Astrocyte (in vitro differentiated cells and primary cell): ENCODE measurements around the gene TTC12. TPM values are rescaled to one million over a fixed set of nuclear protein-coding genes. Genes with fewer than 3 reads are reported as not detected.

Experiments used
- DNase-seq: peaks from one replicate; pipeline ENCODE4 v3.0.0-alpha.2; 2010; ENCODE audit warnings: low read depth
- FAIRE-seq: peaks from 2 replicates; lab custom pipeline; 2011; peaks lifted over from hg19 to GRCh38; lab: Jason Lieb, UNC
- H2AFZ ChIP-seq: 2 replicates; pipeline ENCODE4 v1.6.0; 2012; ENCODE audit warnings: low read depth, low read length, inconsistent platforms
- H3K27ac ChIP-seq: 2 replicates; pipeline ENCODE4 v1.5.1; 2011; ENCODE audit warnings: low read depth, low read length, inconsistent platforms
- H3K27me3 ChIP-seq: 2 replicates; pipeline ENCODE4 v1.6.0; 2011; ENCODE audit warnings: low read length, inconsistent platforms; ENCODE audit not compliant: insufficient read depth
- H3K36me3 ChIP-seq: 2 replicates; pipeline ENCODE4 v1.5.1; 2011; ENCODE audit warnings: low read length, inconsistent platforms; ENCODE audit not compliant: insufficient read depth
- H3K4me1 ChIP-seq: 2 replicates; pipeline ENCODE4 v1.5.1; 2011; ENCODE audit warnings: low read length, inconsistent platforms; ENCODE audit not compliant: insufficient read depth
- H3K4me2 ChIP-seq: 2 replicates; pipeline ENCODE4 v1.6.0; 2012; ENCODE audit warnings: low read length, inconsistent platforms
- H3K4me3 ChIP-seq: 2 replicates; pipeline ENCODE4 v1.5.1; 2011; ENCODE audit warnings: low read depth, mild to moderate bottlenecking, low read length, inconsistent platforms; ENCODE audit not compliant: insufficient read depth
- H3K79me2 ChIP-seq: 2 replicates; pipeline ENCODE4 v1.6.0; 2012; ENCODE audit warnings: mild to moderate bottlenecking, low read length, inconsistent platforms; ENCODE audit not compliant: insufficient read depth
- H3K9ac ChIP-seq: 2 replicates; pipeline ENCODE4 v1.6.0; 2012; ENCODE audit warnings: mild to moderate bottlenecking, low read length, inconsistent platforms
- H3K9me3 ChIP-seq: 2 replicates; pipeline ENCODE4 v1.5.1; 2012; ENCODE audit warnings: low read depth, mild to moderate bottlenecking, low read length, inconsistent platforms; ENCODE audit not compliant: insufficient read depth
- H4K20me1 ChIP-seq: 2 replicates; pipeline ENCODE4 v1.6.0; 2012; ENCODE audit warnings: low read length, inconsistent platforms; ENCODE audit not compliant: insufficient read depth
- H3K27ac Mint-ChIP-seq: one replicate; pipeline ENCODE4 v1.8.0; 2021; ENCODE audit warnings: mild to moderate bottlenecking, mixed read lengths; ENCODE audit not compliant: unreplicated experiment
- H3K27me3 Mint-ChIP-seq: one replicate; pipeline ENCODE4 v1.8.0; 2021; ENCODE audit warnings: low read depth, mixed read lengths; ENCODE audit not compliant: unreplicated experiment
- H3K36me3 Mint-ChIP-seq: one replicate; pipeline ENCODE4 v1.8.0; 2021; ENCODE audit warnings: low read depth, mixed read lengths; ENCODE audit not compliant: unreplicated experiment
- H3K4me1 Mint-ChIP-seq: one replicate; pipeline ENCODE4 v1.8.0; 2021; ENCODE audit warnings: low read depth, mixed read lengths; ENCODE audit not compliant: unreplicated experiment
- H3K4me3 Mint-ChIP-seq: one replicate; pipeline ENCODE4 v1.8.0; 2021; ENCODE audit warnings: mild to moderate bottlenecking, moderate library complexity, mixed read lengths; ENCODE audit not compliant: unreplicated experiment
- H3K9me3 Mint-ChIP-seq: one replicate; pipeline ENCODE4 v1.8.0; 2021; ENCODE audit warnings: mild to moderate bottlenecking, mixed read lengths; ENCODE audit not compliant: unreplicated experiment
- EZH2 ChIP-seq: IDR thresholded peaks from 2 replicates; pipeline ENCODE4 v1.6.1; 2012; ENCODE audit warnings: mild to moderate bottlenecking, low read length, inconsistent platforms; ENCODE audit not compliant: insufficient read depth
- total RNA-seq: library from RNA; stranded (reverse); gene quantifications from 2 replicates; pipeline ENCODE4 v1.2.1, GENCODE V29; 2021
- TF ChIP-seq, protein P1 (sequence below): IDR thresholded peaks from 2 replicates; pipeline ENCODE4 v1.5.1; 2011; ENCODE audit warnings: low read depth, mild to moderate bottlenecking, inconsistent platforms, low read length, moderate library complexity; ENCODE audit not compliant: insufficient read depth

TTC12 gene
- total RNA-seq, 1 donor from 2014 or later: 9.4 TPM

DNA sequence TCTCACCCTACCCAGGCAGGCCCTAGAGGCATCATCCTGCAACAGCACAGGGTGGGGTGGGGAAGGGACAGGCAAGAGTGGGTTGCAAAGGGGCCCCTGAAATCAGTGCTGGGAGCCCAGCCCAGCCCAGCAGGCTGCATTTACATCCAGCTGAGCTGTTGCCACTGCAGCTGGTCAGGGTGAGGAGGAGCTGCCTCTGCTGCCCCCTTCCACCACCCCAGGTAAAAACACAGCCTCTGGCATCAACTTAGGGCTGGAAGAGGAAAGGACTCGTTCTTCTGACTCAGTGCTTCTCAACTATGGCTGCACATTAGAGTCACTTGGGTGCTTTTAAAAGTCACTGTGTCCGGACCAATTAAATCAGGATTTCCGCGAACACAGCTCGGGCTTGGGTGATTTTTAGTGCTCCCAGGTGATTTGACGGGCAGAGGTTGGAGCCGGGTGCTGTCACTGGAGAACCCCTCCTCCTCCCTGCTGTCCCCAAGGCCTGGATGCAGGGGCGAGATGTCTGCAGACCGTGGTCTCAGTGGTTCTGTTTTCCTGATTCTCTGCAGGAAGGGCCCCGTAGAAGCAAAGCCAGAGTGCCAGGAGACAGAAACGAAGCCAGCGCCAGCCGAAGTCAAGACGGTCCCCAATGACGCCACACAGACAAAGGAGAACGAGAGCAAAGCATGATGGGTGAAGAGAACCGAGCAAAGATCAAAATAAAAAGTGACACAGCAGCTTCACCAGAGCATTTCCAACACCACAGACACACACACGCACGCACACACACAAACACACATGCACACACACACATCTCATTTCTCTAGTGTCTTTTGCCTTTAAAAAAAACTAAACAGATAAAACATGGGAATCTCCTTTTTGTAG lies 39.4 kb upstream of the TTC12 start:
- Histone ChIP-seq H4K20me1 (no peaks in the 10 kb centered on the region), H3K27me3 (peaks cover 4% of the 10 kb centered on the region), H3K9ac (no peak overlapping the region), H3K79me2 (no peaks in the 10 kb centered on the region), H2AFZ (no peak overlapping the region), H3K27ac (no peak overlapping the region), H3K4me2 (no peak overlapping the region), H3K36me3 (no peaks in the 10 kb centered on the region), H3K9me3 (no peaks in the 10 kb centered on the region), H3K4me1 (no peaks in the 10 kb centered on the region), H3K4me3 (no peak overlapping the region)
- Mint-ChIP-seq H3K27ac (no peak overlapping the region), H3K9me3 (no peaks in the 10 kb centered on the region), H3K36me3 (no peaks in the 10 kb centered on the region), H3K27me3 (peaks cover 4% of the 10 kb centered on the region), H3K4me1 (no peaks in the 10 kb centered on the region), H3K4me3 (no peak overlapping the region)
- FAIRE-seq: no peak
- no peak for DNase-seq
- TF ChIP-seq EZH2: no peak
- TF ChIP-seq, protein P1, sequence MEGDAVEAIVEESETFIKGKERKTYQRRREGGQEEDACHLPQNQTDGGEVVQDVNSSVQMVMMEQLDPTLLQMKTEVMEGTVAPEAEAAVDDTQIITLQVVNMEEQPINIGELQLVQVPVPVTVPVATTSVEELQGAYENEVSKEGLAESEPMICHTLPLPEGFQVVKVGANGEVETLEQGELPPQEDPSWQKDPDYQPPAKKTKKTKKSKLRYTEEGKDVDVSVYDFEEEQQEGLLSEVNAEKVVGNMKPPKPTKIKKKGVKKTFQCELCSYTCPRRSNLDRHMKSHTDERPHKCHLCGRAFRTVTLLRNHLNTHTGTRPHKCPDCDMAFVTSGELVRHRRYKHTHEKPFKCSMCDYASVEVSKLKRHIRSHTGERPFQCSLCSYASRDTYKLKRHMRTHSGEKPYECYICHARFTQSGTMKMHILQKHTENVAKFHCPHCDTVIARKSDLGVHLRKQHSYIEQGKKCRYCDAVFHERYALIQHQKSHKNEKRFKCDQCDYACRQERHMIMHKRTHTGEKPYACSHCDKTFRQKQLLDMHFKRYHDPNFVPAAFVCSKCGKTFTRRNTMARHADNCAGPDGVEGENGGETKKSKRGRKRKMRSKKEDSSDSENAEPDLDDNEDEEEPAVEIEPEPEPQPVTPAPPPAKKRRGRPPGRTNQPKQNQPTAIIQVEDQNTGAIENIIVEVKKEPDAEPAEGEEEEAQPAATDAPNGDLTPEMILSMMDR: no peak

DNA sequence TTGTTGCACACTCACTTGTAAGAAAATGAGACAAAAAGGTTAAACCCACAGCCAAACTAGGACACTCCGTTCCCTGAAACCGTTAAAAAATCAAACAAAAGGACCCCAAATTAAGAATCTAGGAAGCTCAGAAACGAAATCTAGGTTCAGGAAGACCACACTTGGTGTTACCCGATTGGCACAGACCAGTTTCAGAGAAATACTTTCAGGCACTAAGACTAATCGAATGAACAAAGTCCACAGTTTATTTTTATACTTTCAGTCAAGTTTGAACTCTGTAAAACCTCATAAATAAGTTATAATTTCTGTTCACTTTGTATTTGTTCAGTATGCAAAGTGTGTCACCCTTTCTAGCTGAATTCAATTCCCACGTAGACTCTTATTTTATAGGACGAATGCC lies 38.8 kb upstream of the TTC12 start:
- H3K9me3 Mint-ChIP-seq: no peaks in the 10 kb centered on the region
- H3K4me3 Mint-ChIP-seq: no peak overlapping the region
- peaks cover 3% of the 10 kb centered on the region for H3K27me3 ChIP-seq
- H3K9ac ChIP-seq: no peak overlapping the region
- DNase-seq: no peak
- H3K79me2 ChIP-seq: no peaks in the 10 kb centered on the region
- H4K20me1 ChIP-seq: no peaks in the 10 kb centered on the region
- no peaks in the 10 kb centered on the region for H3K4me1 ChIP-seq
- no peaks in the 10 kb centered on the region for H3K9me3 ChIP-seq
- no peak overlapping the region for H3K4me2 ChIP-seq
- FAIRE-seq: no peak
- no peaks in the 10 kb centered on the region for H3K36me3 Mint-ChIP-seq
- H2AFZ ChIP-seq: no peak overlapping the region
- H3K4me3 ChIP-seq: no peak overlapping the region
- peaks cover 4% of the 10 kb centered on the region for H3K27me3 Mint-ChIP-seq
- no peaks in the 10 kb centered on the region for H3K36me3 ChIP-seq
- no peak overlapping the region for H3K27ac Mint-ChIP-seq
- H3K4me1 Mint-ChIP-seq: no peaks in the 10 kb centered on the region
- no peak for TF ChIP-seq EZH2
- TF ChIP-seq, protein P1: no peak
- H3K27ac ChIP-seq: no peak overlapping the region

DNA sequence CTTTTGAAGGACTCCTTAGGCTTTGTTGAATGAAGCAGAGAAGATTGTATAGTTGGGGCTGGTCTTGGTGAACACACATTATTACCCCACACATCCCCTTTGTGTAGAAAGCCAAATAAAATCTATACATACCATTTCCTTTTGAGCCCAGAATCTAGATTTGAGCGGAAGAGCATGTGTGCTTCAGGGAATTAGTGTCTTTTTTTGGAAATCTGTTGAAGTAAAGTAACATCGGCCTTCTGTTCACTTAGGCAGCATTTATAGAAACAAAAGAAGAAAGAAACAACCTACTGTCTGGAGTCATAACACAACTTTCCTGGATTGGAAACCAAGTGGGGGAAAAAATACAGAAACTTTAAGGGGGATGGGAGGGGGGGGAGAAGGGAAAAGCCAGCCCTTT lies 37.9 kb upstream of the TTC12 start:
- no peaks in the 10 kb centered on the region for H3K36me3 ChIP-seq
- no peaks in the 10 kb centered on the region for H4K20me1 ChIP-seq
- H3K4me3 ChIP-seq: no peak overlapping the region
- no peak overlapping the region for H3K27ac ChIP-seq
- no peaks in the 10 kb centered on the region for H3K9me3 Mint-ChIP-seq
- H3K4me3 Mint-ChIP-seq: no peak overlapping the region
- no peaks in the 10 kb centered on the region for H3K27me3 ChIP-seq
- H3K36me3 Mint-ChIP-seq: no peaks in the 10 kb centered on the region
- H3K9ac ChIP-seq: no peak overlapping the region
- H2AFZ ChIP-seq: no peak overlapping the region
- no peak for TF ChIP-seq EZH2
- TF ChIP-seq, protein P1: no peak
- H3K27ac Mint-ChIP-seq: no peak overlapping the region
- peaks cover 4% of the 10 kb centered on the region for H3K9me3 ChIP-seq
- no peaks in the 10 kb centered on the region for H3K4me1 Mint-ChIP-seq
- no peak overlapping the region for H3K4me2 ChIP-seq
- no peak for FAIRE-seq
- no peak for DNase-seq
- peaks cover 4% of the 10 kb centered on the region for H3K27me3 Mint-ChIP-seq
- H3K4me1 ChIP-seq: no peaks in the 10 kb centered on the region
- no peaks in the 10 kb centered on the region for H3K79me2 ChIP-seq
